Erythroblast (primary cell): ENCODE measurements around the gene DCP1A.

ENCODE experiments used
- GATA1 ChIP-seq: IDR thresholded peaks from 2 replicates; pipeline ENCODE4 v1.6.1; 2011; ENCODE audit warnings: low read depth, mild to moderate bottlenecking, control low read depth, low read length, moderate library complexity
- POLR2A ChIP-seq: IDR thresholded peaks from 2 replicates; pipeline ENCODE4 v1.6.1; 2011; ENCODE audit warnings: mild to moderate bottlenecking, low read length

GRCh38 chr3:53238051-53238850 lies 109.1 kb downstream of the DCP1A start:
- TF ChIP-seq POLR2A = no peak
- no peak for TF ChIP-seq GATA1
